ENCODE results near the gene P3H3. TPM values are rescaled to one million over a fixed set of nuclear protein-coding genes. Genes with fewer than 3 reads are reported as not detected.

The P3H3 gene
- total and polyA plus RNA-seq, 2 of the 4 experiments (the other 2 are of a cell fraction), result 27.8 to 83.9 TPM

- no peak overlapping the region for H2AK5ac ChIP-seq (ENCODE audit: low read depth, low read length)
- intact Hi-C loops (cut with micrococcal nuclease), result no loop called here
- H3K4me1 ChIP-seq (ENCODE audit: control insufficient read depth, insufficient read depth, low read length), result peaks cover 10% of the 10 kb centered on the region
- no peak overlapping the region for H2AK9ac ChIP-seq (replicated peaks; ENCODE audit: low read depth, low read length, poor library complexity)
- POLR2A ChIA-PET (ENCODE audit: unreplicated experiment), result no interaction called here
- H3K4me2 ChIP-seq (ENCODE audit: low read depth, low read length), result no peak overlapping the region
- H3K14ac ChIP-seq (replicated peaks; ENCODE audit: low read depth, low read length), result no peak overlapping the region
- no peak overlapping the region for H3K4ac ChIP-seq (ENCODE audit: low read depth, low read length)
- in situ Hi-C loops (cut with MboI; ENCODE audit: low sequenced_read_pairs), result no loop called here
- CTCF ChIA-PET, result no interaction called here
- H3K18ac ChIP-seq (ENCODE audit: low read depth, low read length), result no peak overlapping the region
- no peak overlapping the region for H4K91ac ChIP-seq (ENCODE audit: insufficient read depth, low read depth, low read length)
- H2AFZ ChIP-seq (replicated peaks; ENCODE audit: low read length, poor library complexity), result no peak overlapping the region
- no peak overlapping the region for H3K9ac ChIP-seq (ENCODE audit: low read depth, low read length)
- peaks cover 17 to 64% of the 10 kb centered on the region in 2 experiments for H3K79me1 ChIP-seq (ENCODE audit: low read depth in 1 of 2, low read length in 2 of 2)
- no peak for DNase-seq
- no peak overlapping the region; the same call in 1 of the 2 replicates for H3K23ac ChIP-seq (ENCODE audit: low read depth, low read length)
- no peak overlapping the region for H2BK5ac ChIP-seq (ENCODE audit: low read depth, low read length, poor library complexity, severe bottlenecking)
- dilution Hi-C loops (cut with HindIII; ENCODE audit: low sequenced_read_pairs, unreplicated experiment), result no loop called here
- H2BK20ac ChIP-seq (ENCODE audit: low read depth, low read length), result no peak overlapping the region
- H3K56ac ChIP-seq (ENCODE audit: extremely low read depth, insufficient read depth, low read length), result no peak overlapping the region
- no peak overlapping the region for H3K27ac ChIP-seq (ENCODE audit: insufficient read depth, low read length)
- no peak overlapping the region for H2BK15ac ChIP-seq (ENCODE audit: low read depth, low read length)
- H4K8ac ChIP-seq (ENCODE audit: low read depth in 2 of 2, low read length in 2 of 2), result no peak overlapping the region
- H4K5ac ChIP-seq (ENCODE audit: low read depth, low read length), result no peak overlapping the region
- peaks cover 6% of the 10 kb centered on the region; the same call in 1 of the 2 replicates for H3K9me1 ChIP-seq (ENCODE audit: insufficient read depth, low read length)
- BruUV-seq (replicated peaks), result no TSS peak
- H3K27me3 ChIP-seq (ENCODE audit: control insufficient read depth, insufficient read depth, low read length), result no peaks in the 10 kb centered on the region
- peaks cover 12% of the 10 kb centered on the region for H4K20me1 ChIP-seq (ENCODE audit: insufficient read depth, low read length)
- H3K36me3 ChIP-seq (ENCODE audit: control insufficient read depth, insufficient read depth, low read length), result peaks cover 39% of the 10 kb centered on the region
- 88% methylated on average over 5 of the region's 12 CpGs; no CpG with 5 or more reads in 1 of the 2 experiments for WGBS, 2 experiments (ENCODE audit: extremely low coverage in 2 of 2, insufficient read length in 1 of 2)
- ATAC-seq (ENCODE audit: low read depth), result no peak
- TF ChIP-seq NFE2L2 (IDR thresholded peaks at IDR 0.05; ENCODE audit: low read depth, low read length) (no peak), FOS (IDR thresholded peaks at IDR 0.05; ENCODE audit: low read depth, low read length) (no peak), MAFK (IDR thresholded peaks at IDR 0.05; ENCODE audit: low read depth, low read length) (no peak), ELK1 (IDR thresholded peaks at IDR 0.05; ENCODE audit: borderline replicate concordance, low read depth, low read length) (no peak), POLR2A (IDR thresholded peaks at IDR 0.05; ENCODE audit: low read depth, low read length) (no peak), RCOR1 (IDR thresholded peaks at IDR 0.05; ENCODE audit: insufficient replicate concordance, low read length) (no peak), RAD21 (IDR thresholded peaks at IDR 0.05; ENCODE audit: low read length) (no peak)
- H3K9me3 ChIP-seq (ENCODE audit: control insufficient read depth, insufficient read depth, low read length), result no peaks in the 10 kb centered on the region
- H3K4me3 ChIP-seq (ENCODE audit: insufficient read depth, low read depth, low read length), result no peak overlapping the region
- no peak overlapping the region for H2BK120ac ChIP-seq (ENCODE audit: low read depth, low read length)
Observed at GRCh38 chr12:6831450-6831995, 3.3 kb downstream of the P3H3 start.
